ENCODE measurements around the gene GPC6.

GRCh38 chr13:93981426-93981977 lies 754.9 kb downstream of the GPC6 start:
- TF ChIP-seq CTCF (IDR thresholded peaks at IDR 0.05), result no peak
- TF ChIP-seq POLR2AphosphoS5 (IDR thresholded peaks at IDR 0.05), result no peak

Data from suprapubic skin (tissue), 3 donors.